ENCODE data around the gene ITGAD.
A peak's percentile ranks its signal among the peaks of the same experiment; 100 is the strongest.

The ITGAD gene

DNA sequence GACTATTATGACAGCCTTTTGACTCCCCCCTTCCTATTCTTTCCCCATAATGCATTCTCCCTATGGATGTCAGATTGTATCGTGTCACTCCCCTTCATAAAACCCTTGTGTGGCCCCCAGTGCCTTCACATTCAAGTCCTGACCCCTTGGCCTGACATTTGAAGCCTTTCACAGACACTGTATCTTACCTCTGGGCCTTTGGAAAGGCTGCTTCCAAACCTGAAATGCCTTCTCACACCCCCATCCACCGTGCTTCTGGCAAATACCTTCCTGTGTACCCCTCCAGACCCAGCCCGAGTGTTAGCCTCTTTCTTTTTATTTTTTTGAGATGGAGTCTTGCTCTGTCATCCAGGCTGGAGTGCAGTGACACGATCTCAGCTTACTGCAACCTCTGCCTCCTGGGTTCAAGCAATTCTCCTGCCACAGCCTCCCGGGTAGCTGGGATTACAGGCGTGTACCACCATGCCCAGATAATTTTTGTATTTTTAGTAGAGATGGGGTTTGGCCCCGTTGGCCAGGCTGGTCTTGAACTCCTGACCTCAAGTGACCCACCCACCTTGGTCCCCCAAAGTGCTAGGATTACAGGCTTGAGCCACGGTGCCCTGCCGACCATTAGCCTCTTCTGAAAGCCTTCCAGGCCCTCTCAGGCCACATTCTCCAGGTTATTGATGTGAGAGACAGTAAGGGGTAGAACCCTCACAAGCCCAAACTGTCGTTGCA, 68.2 kb downstream of the ITGAD start:
- Histone ChIP-seq H3K4me3 (ENCODE audit: low read length, poor library complexity, severe bottlenecking) (peak overlapping the region; percentile 94), H2AFZ (ENCODE audit: low read length) (no peak overlapping the region), H3K9me2 (replicated peaks; ENCODE audit: low read depth, low read length) (no peaks in the 10 kb centered on the region), H3K4me2 (ENCODE audit: low read depth, low read length, poor library complexity, severe bottlenecking) (peak overlapping the region; percentile 99), H3K9me3 (ENCODE audit: insufficient read depth, low read depth, low read length) (no peaks in the 10 kb centered on the region), H3K9ac (ENCODE audit: low read depth, low read length, poor library complexity, severe bottlenecking) (peak overlapping the region; percentile 65), H4K20me1 (ENCODE audit: insufficient read depth, low read length, poor library complexity, severe bottlenecking) (peaks cover 33% of the 10 kb centered on the region), H3K79me2 (ENCODE audit: insufficient read depth, low read length) (peaks cover 60% of the 10 kb centered on the region), H3K27me3 (ENCODE audit: insufficient read depth, low read length, poor library complexity, severe bottlenecking) (no peaks in the 10 kb centered on the region), H3K4me1 (ENCODE audit: insufficient read depth, low read length, poor library complexity, severe bottlenecking) (peaks cover 32% of the 10 kb centered on the region), H3K36me3 (ENCODE audit: insufficient read depth, low read length) (peaks cover 34% of the 10 kb centered on the region; the same call in 1 of the 2 replicates), H3F3A (ENCODE audit: low read depth) (peaks cover 6% of the 10 kb centered on the region)
- TF ChIP-seq, protein P1, sequence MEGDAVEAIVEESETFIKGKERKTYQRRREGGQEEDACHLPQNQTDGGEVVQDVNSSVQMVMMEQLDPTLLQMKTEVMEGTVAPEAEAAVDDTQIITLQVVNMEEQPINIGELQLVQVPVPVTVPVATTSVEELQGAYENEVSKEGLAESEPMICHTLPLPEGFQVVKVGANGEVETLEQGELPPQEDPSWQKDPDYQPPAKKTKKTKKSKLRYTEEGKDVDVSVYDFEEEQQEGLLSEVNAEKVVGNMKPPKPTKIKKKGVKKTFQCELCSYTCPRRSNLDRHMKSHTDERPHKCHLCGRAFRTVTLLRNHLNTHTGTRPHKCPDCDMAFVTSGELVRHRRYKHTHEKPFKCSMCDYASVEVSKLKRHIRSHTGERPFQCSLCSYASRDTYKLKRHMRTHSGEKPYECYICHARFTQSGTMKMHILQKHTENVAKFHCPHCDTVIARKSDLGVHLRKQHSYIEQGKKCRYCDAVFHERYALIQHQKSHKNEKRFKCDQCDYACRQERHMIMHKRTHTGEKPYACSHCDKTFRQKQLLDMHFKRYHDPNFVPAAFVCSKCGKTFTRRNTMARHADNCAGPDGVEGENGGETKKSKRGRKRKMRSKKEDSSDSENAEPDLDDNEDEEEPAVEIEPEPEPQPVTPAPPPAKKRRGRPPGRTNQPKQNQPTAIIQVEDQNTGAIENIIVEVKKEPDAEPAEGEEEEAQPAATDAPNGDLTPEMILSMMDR (conservative IDR thresholded peaks at IDR 0.05; ENCODE audit: low read length): no peak
- no peak for TF ChIP-seq EZH2phosphoT487 (IDR thresholded peaks at IDR 0.05; ENCODE audit: borderline replicate concordance)

DNA sequence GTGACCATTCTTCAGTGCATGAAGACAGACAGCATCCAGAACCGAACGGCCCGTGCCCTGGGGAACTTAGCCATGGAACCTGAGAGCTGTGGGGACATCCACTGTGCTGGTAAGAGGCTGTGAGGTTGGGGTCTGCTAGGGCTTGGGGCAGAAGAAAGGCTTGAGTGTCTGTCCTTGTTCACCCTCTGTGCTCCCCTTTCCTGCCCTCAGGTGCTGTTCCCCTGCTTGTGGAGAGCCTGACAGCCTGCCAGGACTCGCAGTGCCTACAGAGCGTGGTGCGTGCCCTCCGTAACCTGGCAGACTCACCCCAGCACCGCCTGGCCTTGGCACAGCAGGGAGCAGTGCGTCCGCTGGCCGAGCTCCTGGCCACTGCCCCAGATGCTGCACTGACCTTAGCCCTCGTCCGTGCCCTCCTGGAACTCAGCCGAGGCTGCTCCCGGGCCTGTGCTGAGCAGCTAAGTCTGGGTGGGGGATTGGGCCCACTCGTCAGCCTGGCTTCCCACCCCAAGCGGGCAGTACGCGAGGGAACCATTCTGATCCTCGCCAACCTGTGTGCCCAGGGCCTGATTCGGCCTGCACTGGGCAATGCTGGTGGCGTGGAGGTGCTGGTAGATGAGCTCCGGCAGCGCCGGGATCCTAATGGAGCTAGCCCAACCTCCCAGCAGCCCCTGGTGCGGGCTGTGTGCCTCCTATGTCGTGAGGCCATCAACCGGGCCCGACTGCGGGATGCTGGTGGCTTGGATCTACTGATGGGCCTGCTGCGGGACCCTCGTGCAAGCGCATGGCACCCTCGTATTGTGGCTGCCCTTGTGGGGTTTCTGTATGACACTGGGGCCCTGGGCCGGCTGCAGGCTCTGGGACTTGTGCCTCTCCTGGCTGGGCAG, 69.0 kb downstream of the ITGAD start:
- H4K20me1 ChIP-seq (ENCODE audit: insufficient read depth, low read length, poor library complexity, severe bottlenecking): peaks cover 25% of the 10 kb centered on the region
- peaks cover 52% of the 10 kb centered on the region for H3K79me2 ChIP-seq (ENCODE audit: insufficient read depth, low read length)
- no peaks in the 10 kb centered on the region for H3K9me2 ChIP-seq (replicated peaks; ENCODE audit: low read depth, low read length)
- peaks cover 6% of the 10 kb centered on the region for H3F3A ChIP-seq (ENCODE audit: low read depth)
- no peak overlapping the region for H3K4me2 ChIP-seq (ENCODE audit: low read depth, low read length, poor library complexity, severe bottlenecking)
- H3K4me3 ChIP-seq (ENCODE audit: low read length, poor library complexity, severe bottlenecking): no peak overlapping the region
- H3K36me3 ChIP-seq (ENCODE audit: insufficient read depth, low read length): peaks cover 34% of the 10 kb centered on the region; the same call in 1 of the 2 replicates
- H2AFZ ChIP-seq (ENCODE audit: low read length): no peak overlapping the region
- H3K9ac ChIP-seq (ENCODE audit: low read depth, low read length, poor library complexity, severe bottlenecking): no peak overlapping the region
- H3K27me3 ChIP-seq (ENCODE audit: insufficient read depth, low read length, poor library complexity, severe bottlenecking): no peaks in the 10 kb centered on the region
- peaks cover 32% of the 10 kb centered on the region for H3K4me1 ChIP-seq (ENCODE audit: insufficient read depth, low read length, poor library complexity, severe bottlenecking)
- TF ChIP-seq EZH2phosphoT487 (IDR thresholded peaks at IDR 0.05; ENCODE audit: borderline replicate concordance): no peak
- TF ChIP-seq, protein P1 (conservative IDR thresholded peaks at IDR 0.05; ENCODE audit: low read length): no peak
- no peaks in the 10 kb centered on the region for H3K9me3 ChIP-seq (ENCODE audit: insufficient read depth, low read depth, low read length)

DNA sequence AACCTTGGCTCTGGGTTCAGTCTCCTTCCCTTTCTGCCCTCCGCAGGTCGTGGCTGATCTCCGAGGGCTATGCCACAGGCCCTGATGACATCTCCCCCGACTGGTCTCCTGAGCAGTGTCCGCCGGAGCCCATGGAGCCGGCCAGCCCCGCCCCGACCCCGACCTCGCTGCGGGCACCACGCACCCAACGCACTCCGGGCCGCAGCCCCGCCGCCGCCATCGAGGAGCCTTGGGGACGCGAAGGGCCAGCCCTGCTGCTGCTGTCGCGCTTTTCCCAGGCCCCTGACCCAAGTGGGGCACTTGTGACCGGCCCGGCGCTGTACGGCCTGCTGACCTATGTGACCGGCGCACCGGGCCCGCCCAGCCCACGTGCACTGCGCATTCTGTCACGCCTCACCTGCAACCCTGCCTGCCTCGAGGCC, 71.2 kb downstream of the ITGAD start:
- H3K27me3 ChIP-seq (ENCODE audit: insufficient read depth, low read length, poor library complexity, severe bottlenecking): no peaks in the 10 kb centered on the region
- H3K9me3 ChIP-seq (ENCODE audit: insufficient read depth, low read depth, low read length): no peaks in the 10 kb centered on the region
- TF ChIP-seq, protein P1 (conservative IDR thresholded peaks at IDR 0.05; ENCODE audit: low read length): no peak
- no peak for TF ChIP-seq EZH2phosphoT487 (IDR thresholded peaks at IDR 0.05; ENCODE audit: borderline replicate concordance)
- no peaks in the 10 kb centered on the region for H3K9me2 ChIP-seq (replicated peaks; ENCODE audit: low read depth, low read length)
- peaks cover 35% of the 10 kb centered on the region for H3K4me1 ChIP-seq (ENCODE audit: insufficient read depth, low read length, poor library complexity, severe bottlenecking)
- no peak overlapping the region for H3K4me3 ChIP-seq (ENCODE audit: low read length, poor library complexity, severe bottlenecking)
- peaks cover 34% of the 10 kb centered on the region; the same call in 1 of the 2 replicates for H3K36me3 ChIP-seq (ENCODE audit: insufficient read depth, low read length)
- H3K4me2 ChIP-seq (ENCODE audit: low read depth, low read length, poor library complexity, severe bottlenecking): no peak overlapping the region
- no peak overlapping the region for H3K9ac ChIP-seq (ENCODE audit: low read depth, low read length, poor library complexity, severe bottlenecking)
- no peak overlapping the region for H2AFZ ChIP-seq (ENCODE audit: low read length)
- peaks cover 49% of the 10 kb centered on the region for H3K79me2 ChIP-seq (ENCODE audit: insufficient read depth, low read length)
- no peaks in the 10 kb centered on the region; the same call in 1 of the 2 replicates for H3F3A ChIP-seq (ENCODE audit: low read depth)
- H4K20me1 ChIP-seq (ENCODE audit: insufficient read depth, low read length, poor library complexity, severe bottlenecking): peaks cover 15% of the 10 kb centered on the region

All from Loucy (cell line).